Calu3 (cell line): ENCODE data around the gene TIMP2. TPM values are rescaled to one million over a fixed set of nuclear protein-coding genes. Genes with fewer than 3 reads are reported as not detected.

Experiments
- BruUV-seq: library from RNA; stranded (reverse); fragments of 400-500 nt; replicated peaks from 2 replicates; lab custom pipeline; 2021; lab: Mats Ljungman, UMichigan
- CTCF ChIA-PET: fragments of 300-600 bp; sonication (Branson Sonifier 250); formaldehyde crosslinking; loops from one replicate; lab custom pipeline; 2022; ENCODE audit warnings: antibody characterized with exemption; lab: Charles Lee
- DNase-seq: peaks from one replicate; pipeline ENCODE4 v3.0.0; 2022
- H3K27ac Mint-ChIP-seq: one replicate; pipeline ENCODE4 v1.8.0; 2022; ENCODE audit warnings: mixed read lengths; ENCODE audit not compliant: unreplicated experiment
- H3K27me3 Mint-ChIP-seq: one replicate; pipeline ENCODE4 v1.8.0; 2022; ENCODE audit warnings: mixed read lengths; ENCODE audit not compliant: unreplicated experiment
- H3K36me3 Mint-ChIP-seq: one replicate; pipeline ENCODE4 v1.8.0; 2022; ENCODE audit warnings: mild to moderate bottlenecking, moderate library complexity, mixed read lengths; ENCODE audit not compliant: insufficient read depth, unreplicated experiment
- H3K4me1 Mint-ChIP-seq: one replicate; pipeline ENCODE4 v1.8.0; 2022; ENCODE audit warnings: mild to moderate bottlenecking, low read depth, mixed read lengths; ENCODE audit not compliant: unreplicated experiment
- H3K4me3 Mint-ChIP-seq: one replicate; pipeline ENCODE4 v1.8.0; 2022; ENCODE audit warnings: mild to moderate bottlenecking, low read depth, moderate library complexity, mixed read lengths; ENCODE audit not compliant: unreplicated experiment
- H3K9me3 Mint-ChIP-seq: one replicate; pipeline ENCODE4 v1.8.0; 2022; ENCODE audit warnings: low read depth, mixed read lengths; ENCODE audit not compliant: unreplicated experiment
- intact Hi-C: fragments of 100-400 bp; cut with micrococcal nuclease; formaldehyde crosslinking; loops from one replicate; pipeline ENCODE4 v1.10.0; 2022; ENCODE audit not compliant: unreplicated experiment
- total RNA-seq: library from RNA; stranded (reverse); gene quantifications from 2 replicates; pipeline ENCODE4 v1.2.3, GENCODE V29; 2022
- TF ChIP-seq, protein P1 (sequence below): fragments of 200-600 bp; IDR thresholded peaks from one replicate; pipeline ENCODE4 v1.8.0; 2022; ENCODE audit warnings: antibody characterized with exemption; ENCODE audit not compliant: unreplicated experiment

The TIMP2 gene
- total RNA-seq, 1 experiment from 2014 or later = 246 TPM

DNA sequence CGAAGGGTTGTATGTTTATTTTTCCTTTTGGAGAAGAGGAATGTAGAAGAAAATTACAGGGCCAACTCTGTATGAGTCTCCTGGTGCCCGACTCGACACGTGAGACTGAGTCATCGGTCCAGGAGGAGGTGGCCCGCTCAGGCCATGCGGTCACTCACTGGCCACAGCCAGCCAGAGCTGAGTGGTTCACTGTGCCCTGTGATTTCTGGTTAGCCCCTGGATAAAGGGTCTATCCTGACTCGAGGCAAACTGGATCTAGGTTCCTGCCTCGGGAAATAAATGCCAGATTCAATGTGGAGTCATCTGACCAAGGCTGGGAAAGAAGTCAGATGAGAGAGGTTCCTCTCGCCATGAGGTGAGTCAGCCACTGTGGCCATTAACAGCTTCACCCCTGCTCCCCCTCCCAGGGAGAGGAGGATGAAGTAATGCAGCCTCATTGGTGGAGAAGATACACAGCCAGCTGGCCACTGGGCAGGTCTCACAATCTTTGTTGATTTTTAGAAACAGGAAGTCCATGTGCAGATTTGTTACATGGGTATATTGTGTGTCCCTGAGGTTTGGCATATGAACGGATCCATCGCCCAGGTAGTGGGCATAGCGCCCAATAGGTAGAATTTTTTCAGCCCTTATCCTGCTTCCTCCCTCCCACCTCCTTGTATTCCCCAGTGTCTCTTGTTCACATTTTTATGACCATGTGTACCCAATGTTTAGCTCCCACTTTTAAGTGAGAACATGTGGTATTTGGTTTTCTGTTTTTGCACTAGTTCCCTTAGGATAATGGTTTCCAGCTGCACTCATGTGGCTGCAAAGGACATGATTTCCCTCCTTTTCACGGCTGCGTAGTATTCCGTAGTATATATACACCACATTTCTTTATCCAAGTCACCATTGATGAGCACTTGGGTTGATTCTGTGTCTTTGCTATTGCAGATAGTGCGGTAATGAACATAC, 62.8 kb downstream of the TIMP2 start:
- no peaks in the 10 kb centered on the region for H3K27me3 Mint-ChIP-seq
- H3K4me1 Mint-ChIP-seq = peaks cover 29% of the 10 kb centered on the region
- H3K36me3 Mint-ChIP-seq = peaks cover 40% of the 10 kb centered on the region
- TF ChIP-seq, protein P1, sequence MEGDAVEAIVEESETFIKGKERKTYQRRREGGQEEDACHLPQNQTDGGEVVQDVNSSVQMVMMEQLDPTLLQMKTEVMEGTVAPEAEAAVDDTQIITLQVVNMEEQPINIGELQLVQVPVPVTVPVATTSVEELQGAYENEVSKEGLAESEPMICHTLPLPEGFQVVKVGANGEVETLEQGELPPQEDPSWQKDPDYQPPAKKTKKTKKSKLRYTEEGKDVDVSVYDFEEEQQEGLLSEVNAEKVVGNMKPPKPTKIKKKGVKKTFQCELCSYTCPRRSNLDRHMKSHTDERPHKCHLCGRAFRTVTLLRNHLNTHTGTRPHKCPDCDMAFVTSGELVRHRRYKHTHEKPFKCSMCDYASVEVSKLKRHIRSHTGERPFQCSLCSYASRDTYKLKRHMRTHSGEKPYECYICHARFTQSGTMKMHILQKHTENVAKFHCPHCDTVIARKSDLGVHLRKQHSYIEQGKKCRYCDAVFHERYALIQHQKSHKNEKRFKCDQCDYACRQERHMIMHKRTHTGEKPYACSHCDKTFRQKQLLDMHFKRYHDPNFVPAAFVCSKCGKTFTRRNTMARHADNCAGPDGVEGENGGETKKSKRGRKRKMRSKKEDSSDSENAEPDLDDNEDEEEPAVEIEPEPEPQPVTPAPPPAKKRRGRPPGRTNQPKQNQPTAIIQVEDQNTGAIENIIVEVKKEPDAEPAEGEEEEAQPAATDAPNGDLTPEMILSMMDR = no peak
- H3K9me3 Mint-ChIP-seq = no peaks in the 10 kb centered on the region
- peak overlapping the region; percentile 100 for H3K27ac Mint-ChIP-seq
- CTCF ChIA-PET = interaction anchor here (0.8 to 1.0 kb wide), 3 partner anchors 96 to 134 kb away, joined by 3 read pairs; no protein-coding TSS in a partner anchor
- intact Hi-C loops = loop anchor here (1.0 kb wide), 1 partner anchor 21 kb away; no protein-coding TSS in a partner anchor
- peak overlapping the region; percentile 64 for H3K4me3 Mint-ChIP-seq
- DNase-seq = peak; percentile 89
- TSS peak; percentile 93 for BruUV-seq

DNA sequence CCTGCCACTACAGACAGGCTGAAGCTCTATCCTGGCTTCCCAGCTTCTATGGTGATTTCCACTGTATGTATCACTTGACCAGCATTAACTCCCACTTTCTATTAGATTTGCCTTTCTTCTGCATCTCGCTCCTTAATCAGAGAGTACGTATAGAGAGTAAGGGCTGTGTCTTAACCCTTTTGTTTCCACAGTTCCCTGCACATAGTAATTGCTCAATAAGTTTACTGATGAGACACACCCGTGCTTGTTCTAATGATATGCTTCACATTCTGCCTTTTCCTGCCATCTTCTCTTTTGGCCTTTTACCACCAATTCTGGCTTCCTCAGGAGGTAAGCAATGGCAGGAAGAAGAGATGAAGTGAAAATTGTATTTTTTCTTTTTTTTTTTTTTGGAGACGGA, 64.0 kb downstream of the TIMP2 start:
- Mint-ChIP-seq H3K4me1 (peaks cover 29% of the 10 kb centered on the region), H3K36me3 (peaks cover 44% of the 10 kb centered on the region), H3K9me3 (no peaks in the 10 kb centered on the region), H3K4me3 (no peak overlapping the region), H3K27me3 (no peaks in the 10 kb centered on the region), H3K27ac (no peak overlapping the region)
- TF ChIP-seq, protein P1 = no peak
- intact Hi-C loops = no loop called here
- no peak for DNase-seq
- no TSS peak for BruUV-seq
- CTCF ChIA-PET = no interaction called here

DNA sequence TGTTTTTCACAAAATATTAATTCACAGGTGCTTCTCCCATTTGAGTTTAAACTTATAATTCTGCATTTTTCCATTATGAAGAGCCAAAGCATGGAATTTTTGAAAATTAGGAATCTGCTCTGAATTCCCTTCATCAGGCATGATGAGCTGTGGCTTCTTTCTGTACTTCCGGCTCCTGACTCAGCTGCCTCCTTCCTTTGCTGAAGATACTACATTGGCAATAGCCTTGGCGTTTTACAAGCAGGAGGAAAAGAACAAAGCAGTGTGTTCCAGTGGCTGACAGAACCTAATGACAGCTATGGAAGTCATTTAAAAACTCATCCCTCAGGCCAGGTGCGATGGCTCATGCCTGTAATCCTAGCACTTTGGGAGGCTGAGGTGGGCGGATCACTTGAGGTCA, 66.1 kb downstream of the TIMP2 start:
- H3K4me3 Mint-ChIP-seq = no peak overlapping the region
- intact Hi-C loops = no loop called here
- peaks cover 26% of the 10 kb centered on the region for H3K4me1 Mint-ChIP-seq
- H3K9me3 Mint-ChIP-seq = no peaks in the 10 kb centered on the region
- TF ChIP-seq, protein P1 = no peak
- BruUV-seq = no TSS peak
- H3K27me3 Mint-ChIP-seq = no peaks in the 10 kb centered on the region
- CTCF ChIA-PET = no interaction called here
- DNase-seq = no peak
- H3K27ac Mint-ChIP-seq = no peak overlapping the region
- peaks cover 48% of the 10 kb centered on the region for H3K36me3 Mint-ChIP-seq

DNA sequence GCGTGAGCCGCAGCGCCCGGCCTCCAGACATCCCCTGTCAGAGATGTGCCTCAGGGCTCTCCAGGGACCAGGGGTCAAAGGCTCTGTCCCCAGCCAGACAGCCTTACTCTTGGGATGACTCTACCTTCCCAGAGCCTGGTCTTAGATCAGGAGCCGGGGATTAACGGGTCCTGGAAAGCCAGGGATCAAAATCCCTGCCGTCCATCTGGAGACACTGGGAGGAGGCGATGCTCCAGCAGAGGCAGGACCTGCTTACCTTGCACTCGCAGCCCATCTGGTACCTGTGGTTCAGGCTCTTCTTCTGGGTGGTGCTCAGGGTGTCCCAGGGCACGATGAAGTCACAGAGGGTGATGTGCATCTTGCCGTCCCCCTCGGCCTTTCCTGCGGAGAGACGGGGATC, 67.9 kb downstream of the TIMP2 start:
- CTCF ChIA-PET = interaction anchor here (0.6 kb wide), 1 partner anchor 15 kb away, joined by 4 read pairs; no protein-coding TSS in a partner anchor
- no peak overlapping the region for H3K4me3 Mint-ChIP-seq
- intact Hi-C loops = no loop called here
- peak overlapping the region; percentile 39 for H3K27ac Mint-ChIP-seq
- TF ChIP-seq, protein P1 = no peak
- peaks cover 15% of the 10 kb centered on the region for H3K4me1 Mint-ChIP-seq
- DNase-seq = no peak
- BruUV-seq = no TSS peak
- H3K9me3 Mint-ChIP-seq = no peaks in the 10 kb centered on the region
- H3K36me3 Mint-ChIP-seq = peaks cover 52% of the 10 kb centered on the region
- H3K27me3 Mint-ChIP-seq = no peaks in the 10 kb centered on the region
